GM19463 (cell line): ENCODE data around the gene LRRC9.

Experiments used
- ATAC-seq: cut with Tn5 transposase; IDR thresholded peaks from one replicate; pipeline ENCODE4 v1.9.1; 2021; ENCODE audit warnings: mild to moderate bottlenecking, moderate library complexity; ENCODE audit not compliant: unreplicated experiment

The LRRC9 gene

GRCh38 chr14:60106339-60106738 is 186.4 kb downstream of the LRRC9 start:
- no peak for ATAC-seq

DNA sequence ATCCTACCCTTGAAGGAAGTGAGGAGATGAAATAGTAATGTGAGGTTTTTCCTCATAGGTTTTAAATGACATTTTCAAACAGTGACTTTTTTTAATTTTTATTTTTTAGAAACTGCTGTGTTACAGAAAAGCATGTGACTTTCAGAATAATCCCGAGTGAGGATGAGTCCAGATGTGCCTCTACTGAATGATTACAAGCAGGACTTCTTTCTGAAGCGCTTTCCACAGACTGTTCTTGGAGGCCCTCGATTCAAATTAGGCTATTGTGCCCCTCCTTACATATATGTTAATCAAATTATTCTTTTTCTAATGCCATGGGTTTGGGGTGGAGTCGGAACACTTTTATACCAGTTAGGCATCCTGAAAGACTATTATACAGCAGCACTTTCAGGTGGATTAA is 187.5 kb downstream of the LRRC9 start:
- no peak for ATAC-seq

DNA sequence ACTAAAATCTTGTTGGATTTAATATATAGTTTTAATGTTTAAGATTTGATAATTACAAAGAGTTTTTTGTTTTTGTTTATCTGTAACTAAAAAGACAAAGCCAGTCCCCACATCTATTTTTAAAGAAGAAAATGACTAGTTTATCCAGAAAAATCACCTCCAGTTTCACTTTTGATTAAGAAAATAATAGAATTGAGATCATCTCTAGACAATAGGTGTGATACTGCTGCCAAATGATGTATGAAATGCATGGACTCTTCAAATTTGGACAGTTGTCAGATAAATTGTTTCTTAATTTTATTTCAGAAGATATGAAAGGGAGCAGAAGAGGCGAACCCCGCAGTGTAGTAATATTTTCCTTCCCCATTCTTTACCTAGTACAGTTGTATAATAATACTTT is 191.8 kb downstream of the LRRC9 start:
- no peak for ATAC-seq
